Pancreas (tissue), 10 donors: Measurements from ENCODE around the gene RHD. TPM values are rescaled to one million over a fixed set of nuclear protein-coding genes. Genes with fewer than 3 reads are reported as not detected.

Experiments
- ATAC-seq, 4 donors: fragments of 200-7000 bp; cut with Tn5 transposase; one replicate each; pipeline versions ENCODE4 v1.8.0 to v1.9.1; 2020; ENCODE audit warnings: mild to moderate bottlenecking in 4 of 4, moderate library complexity in 4 of 4
- DNase-seq, 6 donors: peaks; one replicate each; pipeline ENCODE4 v3.0.0-alpha.2; 2020
- FAIRE-seq: peaks from 2 replicates; lab custom pipeline; 2012; peaks lifted over from hg19 to GRCh38; lab: Jason Lieb, UNC
- H3K27ac ChIP-seq, 4 donors: fragments of 200-600 bp; sonication (generic); 1 replicate in 3 of 4; 2 replicates in 1 of 4; pipeline versions ENCODE4 v1.5.0 to v1.8.0; 2020
- H3K27me3 ChIP-seq, 4 donors: fragments of 200-600 bp; one replicate each; pipeline ENCODE4 v1.8.0; 2021
- H3K36me3 ChIP-seq, 3 donors: fragments of 200-600 bp; sonication (generic) in 1 of 3; one replicate each; pipeline versions ENCODE4 v1.5.0 to v1.8.0; 2020 to 2021
- H3K4me1 ChIP-seq, 3 donors: fragments of 200-600 bp; one replicate each; pipeline ENCODE4 v1.8.0; 2021
- H3K4me3 ChIP-seq, 4 donors: fragments of 200-600 bp; sonication (generic) in 2 of 4; one replicate each; pipeline versions ENCODE4 v1.5.0 to v1.8.0; 2020 to 2021
- H3K9me3 ChIP-seq, 4 donors: fragments of 200-600 bp; one replicate each; pipeline ENCODE4 v1.8.0; 2021
- WGBS, 2 donors: extraction: QIAGEN DNeasy Blood & Tissue Kit; methylation state at CpG; one replicate each; pipeline ENCODE4 v1.1.7; 2013; 5-methylcytosine and 5-hydroxymethylcytosine counted together
- intact Hi-C, 3 donors: fragments of 100-400 bp; cut with DNase I; formaldehyde crosslinking; loops; one replicate each; pipeline versions ENCODE4 v1.11.1 to v1.14.2; 2022
- polyA plus RNA-seq, 2 donors: library from polyadenylated mRNA; stranded (reverse); fragments of 200-250 nt; gene quantifications; one replicate each; pipeline ENCODE4 v1.2.3, GENCODE V29; 2013
- total RNA-seq, 6 donors: library from RNA; stranded (reverse); fragmentation: NEBNext Ultra II Directional in 4 of 6; extraction: Animal tissue kit (Norgen Biotek cat#: 25700) in 4 of 6; gene quantifications; one replicate each; pipeline versions ENCODE4 v1.2.1 to v1.2.4, GENCODE V29; 2021 to 2023
- TF ChIP-seq, protein P1 (sequence below), 4 donors: fragments of 200-600 bp; sonication (generic) in 3 of 4; IDR thresholded peaks; one replicate each; pipeline versions ENCODE4 v1.5.0 to v1.8.0; 2021; ENCODE audit warnings: antibody characterized with exemption in 4 of 4
- donor health status: healthy with polysubstance abuse.
- donor health status: DM: no; HTN: no; CAD: no; lungs with moderate emphysema.
- donor health status: DM: no; HTN: no; CAD: no.
- donor health status: control.
- donor health status: control.
- donor health status: Bipolar disorder and iron deficiency.
- donor health status: DM: yes; HTN: yes; CAD: no.
- donor health status: DM: no; HTN: no; CAD: no.
- donor health status: DM: no; HTN: no; CAD: no.
- donor health status: DM: yes; HTN: yes; CAD: no.

The RHD gene
- total and polyA plus RNA-seq, 8 donors, result not detected

DNA sequence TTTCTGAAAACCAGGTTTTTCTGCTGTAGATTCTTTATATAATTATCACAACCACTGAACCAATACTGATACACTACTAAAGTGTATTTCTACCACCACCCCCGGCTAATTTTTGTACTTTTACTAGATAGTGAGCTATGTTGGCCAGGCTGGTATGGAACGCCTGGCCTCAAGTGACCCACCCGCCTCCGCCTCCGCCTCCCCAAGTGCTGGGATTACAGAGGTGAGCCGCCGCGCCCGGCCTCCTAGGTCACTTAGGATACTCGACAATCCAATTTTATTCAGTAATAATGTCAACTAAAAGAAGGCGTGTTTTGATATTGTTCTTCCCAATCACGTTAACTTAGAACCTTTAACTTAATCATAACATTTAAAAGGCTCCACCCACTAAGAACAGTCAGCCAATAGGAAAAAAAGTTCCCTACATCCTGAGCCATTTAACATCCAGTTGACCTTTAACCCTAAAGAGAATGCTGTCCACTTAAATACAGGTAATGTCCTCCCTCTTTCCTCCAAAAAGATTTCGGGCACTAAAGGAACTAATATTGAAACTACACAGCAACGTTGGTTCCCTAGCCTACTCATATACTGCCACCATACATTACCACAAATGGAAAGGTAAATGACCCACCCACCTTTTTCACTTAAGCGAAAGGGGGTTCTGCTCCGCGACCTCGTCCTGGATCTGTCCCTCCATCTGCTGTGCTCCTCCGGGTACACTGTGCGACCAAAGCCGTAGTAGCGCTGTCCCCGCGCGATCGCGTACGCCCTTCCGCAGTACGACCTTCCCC is 26.3 kb upstream of the RHD start:
- Histone ChIP-seq H3K4me1 (peaks cover 12 to 27% (median 13%) of the 10 kb centered on the region in 3 donors), H3K27me3 (no peaks in the 10 kb centered on the region), H3K4me3 (peak overlapping the region; percentile 68 to 98 (median 79)), H3K9me3 (no peaks in the 10 kb centered on the region), H3K36me3 (peaks cover 0 to 35% (median 16%) of the 10 kb centered on the region in 3 donors), H3K27ac (peak overlapping the region; percentile 95 to 99 (median 96))
- TF ChIP-seq, protein P1, sequence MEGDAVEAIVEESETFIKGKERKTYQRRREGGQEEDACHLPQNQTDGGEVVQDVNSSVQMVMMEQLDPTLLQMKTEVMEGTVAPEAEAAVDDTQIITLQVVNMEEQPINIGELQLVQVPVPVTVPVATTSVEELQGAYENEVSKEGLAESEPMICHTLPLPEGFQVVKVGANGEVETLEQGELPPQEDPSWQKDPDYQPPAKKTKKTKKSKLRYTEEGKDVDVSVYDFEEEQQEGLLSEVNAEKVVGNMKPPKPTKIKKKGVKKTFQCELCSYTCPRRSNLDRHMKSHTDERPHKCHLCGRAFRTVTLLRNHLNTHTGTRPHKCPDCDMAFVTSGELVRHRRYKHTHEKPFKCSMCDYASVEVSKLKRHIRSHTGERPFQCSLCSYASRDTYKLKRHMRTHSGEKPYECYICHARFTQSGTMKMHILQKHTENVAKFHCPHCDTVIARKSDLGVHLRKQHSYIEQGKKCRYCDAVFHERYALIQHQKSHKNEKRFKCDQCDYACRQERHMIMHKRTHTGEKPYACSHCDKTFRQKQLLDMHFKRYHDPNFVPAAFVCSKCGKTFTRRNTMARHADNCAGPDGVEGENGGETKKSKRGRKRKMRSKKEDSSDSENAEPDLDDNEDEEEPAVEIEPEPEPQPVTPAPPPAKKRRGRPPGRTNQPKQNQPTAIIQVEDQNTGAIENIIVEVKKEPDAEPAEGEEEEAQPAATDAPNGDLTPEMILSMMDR (IDR thresholded peaks at IDR 0.05), result no peak
- DNase-seq (peak in 1 of 6 donors; percentile 18), FAIRE-seq (no peak), ATAC-seq (peak in 3 of 4 donors; percentile 0 to 28 (median 1))
- intact Hi-C loops, result no loop called here
- WGBS, 2 donors, result 12 to 14% methylated on average over 30 of the region's 30 CpGs

GRCh38 chr1:25246600-25247023 is 25.7 kb upstream of the RHD start:
- intact Hi-C loops, result no loop called here
- H3K4me1 ChIP-seq, result peaks cover 12 to 24% (median 13%) of the 10 kb centered on the region in 3 donors
- peak overlapping the region; percentile 95 to 99 (median 96) for H3K27ac ChIP-seq
- 0% methylated on average over 53 of the region's 53 CpGs for WGBS, 2 donors
- H3K27me3 ChIP-seq, result no peaks in the 10 kb centered on the region
- no peaks in the 10 kb centered on the region for H3K9me3 ChIP-seq
- TF ChIP-seq, protein P1 (IDR thresholded peaks at IDR 0.05), result no peak
- H3K36me3 ChIP-seq, result peaks cover 0 to 34% (median 16%) of the 10 kb centered on the region in 3 donors
- ATAC-seq, result peak; percentile 5 to 17 (median 9)
- H3K4me3 ChIP-seq, result peak overlapping the region; percentile 68 to 98 (median 79)
- peak in 5 of 6 donors; percentile 32 to 86 (median 56) for DNase-seq
- FAIRE-seq, result no peak

GRCh38 chr1:25247024-25247828 is 25.1 kb upstream of the RHD start, which contains the start of gene RSRP1:
RSRP1 (minus strand) TSS chr1:25247454; CDS start chr1:25246963, 491 bp downstream.
- peaks cover 12 to 22% (median 13%) of the 10 kb centered on the region in 3 donors for H3K4me1 ChIP-seq
- 0% methylated on average over 79 of the region's 79 CpGs for WGBS, 2 donors
- DNase-seq, result peak; percentile 98 to 100 (median 99)
- intact Hi-C loops, result no loop called here
- peaks cover 0 to 28% (median 16%) of the 10 kb centered on the region in 3 donors for H3K36me3 ChIP-seq
- peak within 1 kb of the TSS; percentile 68 to 98 (median 79) for H3K4me3 ChIP-seq
- no peaks in the 10 kb centered on the region for H3K9me3 ChIP-seq
- peak; percentile 90 to 95 (median 92) for ATAC-seq
- H3K27ac ChIP-seq, result peak within 1 kb of the TSS; percentile 95 to 99 (median 96)
- FAIRE-seq, result no peak
- TF ChIP-seq, protein P1 (IDR thresholded peaks at IDR 0.05), result no peak
- H3K27me3 ChIP-seq, result no peaks in the 10 kb centered on the region

GRCh38 chr1:25247829-25248754 is 24.2 kb upstream of the RHD start:
- ATAC-seq (no peak), DNase-seq (no peak), FAIRE-seq (no peak)
- Histone ChIP-seq H3K4me3 (peak overlapping the region; percentile 68 to 98 (median 79)), H3K27me3 (no peaks in the 10 kb centered on the region), H3K4me1 (peaks cover 12 to 22% (median 13%) of the 10 kb centered on the region in 3 donors), H3K27ac (peak overlapping the region; percentile 95 to 99 (median 96)), H3K9me3 (no peaks in the 10 kb centered on the region), H3K36me3 (peaks cover 0 to 19% (median 16%) of the 10 kb centered on the region in 3 donors)
- intact Hi-C loops, result no loop called here
- TF ChIP-seq, protein P1 (IDR thresholded peaks at IDR 0.05), result no peak
- WGBS, 2 donors, result 19 to 22% methylated on average over 30 of the region's 30 CpGs
